ENCODE measurements around the gene CIDEC.
"Not testable (repeated sequence)": the region's sequence is repeated elsewhere in the genome, so short reads cannot be mapped to it uniquely, and the experiment has no call there.

The CIDEC gene

DNA sequence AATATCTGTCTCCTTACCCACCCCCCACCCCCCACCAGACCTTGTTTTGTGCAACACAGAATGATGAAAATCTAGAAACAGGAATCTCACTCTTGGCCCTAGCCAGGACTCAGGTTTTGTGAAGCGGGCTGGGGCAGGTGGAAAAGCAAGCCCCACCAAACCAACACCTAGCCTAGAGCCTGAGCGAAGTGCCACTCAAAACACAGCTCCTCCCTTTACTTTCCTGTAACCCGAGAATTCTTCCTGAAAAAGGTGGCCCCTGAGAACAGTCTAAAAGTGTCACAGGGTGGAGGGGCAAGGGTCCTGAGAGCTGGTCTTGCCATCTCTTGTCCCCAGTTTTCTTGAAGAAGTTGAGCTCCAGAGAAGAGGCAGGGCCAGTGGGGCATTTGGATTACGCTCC lies 18.9 kb downstream of the CIDEC start:
- 90 to 93% methylated on average over 2 to 3 of the region's 4 CpGs for WGBS, 2 experiments (ENCODE audit: insufficient coverage in 2 of 2)
- Histone ChIP-seq H3K4me1 (ENCODE audit: control insufficient read depth, insufficient read depth, low read length, poor library complexity, severe bottlenecking) (peaks cover 3% of the 10 kb centered on the region), H3K36me3 (ENCODE audit: control insufficient read depth, insufficient read depth, low read length) (no peaks in the 10 kb centered on the region), H3K27ac (ENCODE audit: low read depth, low read length, severe bottlenecking) (no peak overlapping the region), H3K9me3 (ENCODE audit: control insufficient read depth, low read length) (no peaks in the 10 kb centered on the region), H3K4me3 (ENCODE audit: extremely low read depth, insufficient read depth, low read length, poor library complexity, severe bottlenecking) (no peak overlapping the region)

DNA sequence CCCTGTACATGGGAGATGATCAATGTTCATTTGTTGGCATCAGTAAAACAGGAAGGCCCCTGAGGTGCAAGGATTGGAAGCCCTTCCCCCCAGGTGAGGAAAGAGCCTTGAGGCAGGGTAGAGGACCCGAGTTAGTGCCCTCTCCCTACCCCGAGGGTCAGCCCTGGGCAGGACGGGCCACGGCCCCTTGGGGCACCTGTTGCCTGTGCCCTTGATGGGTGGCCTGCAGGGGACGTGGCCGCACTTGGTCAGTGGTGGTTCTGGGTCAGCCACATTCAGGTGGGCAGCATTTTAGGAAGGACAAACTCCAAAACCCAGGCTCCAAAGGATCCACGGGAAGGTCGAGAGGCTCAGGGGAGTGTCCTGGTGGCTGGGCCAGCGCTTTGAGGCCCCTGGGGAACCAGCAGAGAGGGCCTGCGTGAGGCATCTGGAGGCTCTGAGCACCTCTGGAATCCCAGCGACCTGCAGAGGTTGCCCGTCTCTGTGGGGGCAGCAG lies 20.5 kb downstream of the CIDEC start:
- no peaks in the 10 kb centered on the region for H3K9me3 ChIP-seq (ENCODE audit: control insufficient read depth, low read length)
- peaks cover 3% of the 10 kb centered on the region for H3K4me1 ChIP-seq (ENCODE audit: control insufficient read depth, insufficient read depth, low read length, poor library complexity, severe bottlenecking)
- no peak overlapping the region for H3K4me3 ChIP-seq (ENCODE audit: extremely low read depth, insufficient read depth, low read length, poor library complexity, severe bottlenecking)
- no peaks in the 10 kb centered on the region for H3K36me3 ChIP-seq (ENCODE audit: control insufficient read depth, insufficient read depth, low read length)
- no peak overlapping the region for H3K27ac ChIP-seq (ENCODE audit: low read depth, low read length, severe bottlenecking)
- 90 to 95% methylated on average over 8 to 10 of the region's 12 CpGs for WGBS, 2 experiments (ENCODE audit: insufficient coverage in 2 of 2)

- WGBS, 2 experiments (ENCODE audit: insufficient coverage in 2 of 2), result 100% methylated on average over 3 of the region's 3 CpGs
- no peak overlapping the region for H3K4me3 ChIP-seq (ENCODE audit: extremely low read depth, insufficient read depth, low read length, poor library complexity, severe bottlenecking)
- no peaks in the 10 kb centered on the region for H3K4me1 ChIP-seq (ENCODE audit: control insufficient read depth, insufficient read depth, low read length, poor library complexity, severe bottlenecking)
- no peak overlapping the region for H3K27ac ChIP-seq (ENCODE audit: low read depth, low read length, severe bottlenecking)
- no peaks in the 10 kb centered on the region for H3K9me3 ChIP-seq (ENCODE audit: control insufficient read depth, low read length)
- no peaks in the 10 kb centered on the region for H3K36me3 ChIP-seq (ENCODE audit: control insufficient read depth, insufficient read depth, low read length)
Observed at GRCh38 chr3:9855594-9855993, 24.5 kb downstream of the CIDEC start.

GRCh38 chr3:9854291-9854940 lies 25.6 kb downstream of the CIDEC start:
- not testable (repeated sequence) for H3K36me3 ChIP-seq (ENCODE audit: control insufficient read depth, insufficient read depth, low read length); H3K9me3 ChIP-seq (ENCODE audit: control insufficient read depth, low read length); H3K4me1 ChIP-seq (ENCODE audit: control insufficient read depth, insufficient read depth, low read length, poor library complexity, severe bottlenecking); H3K4me3 ChIP-seq (ENCODE audit: extremely low read depth, insufficient read depth, low read length, poor library complexity, severe bottlenecking); H3K27ac ChIP-seq (ENCODE audit: low read depth, low read length, severe bottlenecking)
- WGBS, 2 experiments (ENCODE audit: insufficient coverage in 2 of 2), result 92 to 95% methylated on average over 7 of the region's 11 CpGs

DNA sequence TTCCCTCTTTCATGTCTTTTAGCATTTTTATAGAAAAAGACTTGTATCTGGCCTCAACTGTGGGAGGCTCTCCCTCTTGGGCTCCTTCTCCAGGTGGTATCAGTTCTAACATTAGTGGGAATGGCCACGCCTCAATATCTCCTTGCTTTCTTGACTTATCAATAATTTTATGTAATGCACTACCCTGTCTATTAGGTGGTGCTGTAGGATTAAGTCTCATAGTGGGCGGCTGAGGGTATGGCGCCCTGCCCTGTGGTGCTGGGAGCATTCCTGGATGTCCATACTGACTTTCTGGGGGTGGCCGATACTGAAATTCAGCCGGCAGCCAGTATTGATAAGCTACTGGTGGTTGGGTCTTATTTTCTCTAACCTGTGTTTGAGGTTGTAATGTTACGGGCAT lies 27.5 kb downstream of the CIDEC start:
- no peaks in the 10 kb centered on the region for H3K9me3 ChIP-seq (ENCODE audit: control insufficient read depth, low read length)
- H3K4me1 ChIP-seq (ENCODE audit: control insufficient read depth, insufficient read depth, low read length, poor library complexity, severe bottlenecking), result peaks cover 3% of the 10 kb centered on the region
- WGBS, 2 experiments (ENCODE audit: insufficient coverage in 2 of 2), result 89 to 100% methylated on average over 3 of the region's 6 CpGs
- H3K4me3 ChIP-seq (ENCODE audit: extremely low read depth, insufficient read depth, low read length, poor library complexity, severe bottlenecking), result no peak overlapping the region
- no peak overlapping the region for H3K27ac ChIP-seq (ENCODE audit: low read depth, low read length, severe bottlenecking)
- H3K36me3 ChIP-seq (ENCODE audit: control insufficient read depth, insufficient read depth, low read length), result no peaks in the 10 kb centered on the region

DNA sequence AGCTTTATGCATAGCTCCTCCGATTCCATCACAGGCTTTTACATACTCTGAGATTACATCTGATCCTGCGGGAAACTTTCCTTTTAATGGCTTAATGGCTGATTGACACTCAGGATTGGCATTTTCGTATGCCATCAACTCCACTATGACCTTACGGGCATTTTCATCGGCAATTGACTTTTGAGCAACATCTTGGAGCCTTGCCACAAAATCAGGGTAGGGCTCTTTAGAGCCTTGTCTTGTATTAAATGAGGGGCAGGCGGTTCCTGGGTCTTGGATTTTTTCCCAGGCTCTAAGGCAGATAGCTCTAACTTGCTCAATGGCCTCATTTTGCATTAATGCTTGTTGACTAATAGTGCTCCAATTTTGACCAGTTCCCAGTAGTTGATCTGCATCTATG lies 28.1 kb downstream of the CIDEC start:
- WGBS, 2 experiments (ENCODE audit: insufficient coverage in 2 of 2), result 96 to 97% methylated on average over 3 to 6 of the region's 6 CpGs
- H3K36me3 ChIP-seq (ENCODE audit: control insufficient read depth, insufficient read depth, low read length); H3K9me3 ChIP-seq (ENCODE audit: control insufficient read depth, low read length); H3K4me1 ChIP-seq (ENCODE audit: control insufficient read depth, insufficient read depth, low read length, poor library complexity, severe bottlenecking); H3K4me3 ChIP-seq (ENCODE audit: extremely low read depth, insufficient read depth, low read length, poor library complexity, severe bottlenecking); H3K27ac ChIP-seq (ENCODE audit: low read depth, low read length, severe bottlenecking): not testable (repeated sequence)

DNA sequence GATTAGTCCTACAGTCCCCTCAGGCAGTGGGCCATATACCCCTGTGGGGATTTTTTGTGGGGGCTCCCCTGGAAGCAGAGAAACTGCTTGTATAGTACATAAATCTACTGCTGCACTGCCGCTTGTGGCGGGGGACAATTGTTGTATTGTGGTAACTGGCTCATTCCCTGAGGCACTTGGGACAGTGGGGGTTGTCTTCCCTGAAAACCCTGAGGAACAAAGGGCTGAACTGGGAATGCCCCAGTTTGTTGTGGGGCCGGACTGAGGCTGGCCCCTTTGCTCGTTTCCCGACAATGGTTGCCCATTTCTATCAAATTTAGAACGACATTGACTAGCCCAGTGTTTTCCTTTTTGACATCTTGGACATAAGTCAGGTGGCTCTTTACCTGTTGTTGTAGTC lies 28.7 kb downstream of the CIDEC start:
- H3K27ac ChIP-seq (ENCODE audit: low read depth, low read length, severe bottlenecking); H3K9me3 ChIP-seq (ENCODE audit: control insufficient read depth, low read length); H3K36me3 ChIP-seq (ENCODE audit: control insufficient read depth, insufficient read depth, low read length); H3K4me1 ChIP-seq (ENCODE audit: control insufficient read depth, insufficient read depth, low read length, poor library complexity, severe bottlenecking); H3K4me3 ChIP-seq (ENCODE audit: extremely low read depth, insufficient read depth, low read length, poor library complexity, severe bottlenecking): not testable (repeated sequence)
- WGBS, 2 experiments (ENCODE audit: insufficient coverage in 2 of 2), result 78 to 82% methylated on average over 4 of the region's 6 CpGs

- not testable (repeated sequence) for H3K4me1 ChIP-seq (ENCODE audit: control insufficient read depth, insufficient read depth, low read length, poor library complexity, severe bottlenecking); H3K27ac ChIP-seq (ENCODE audit: low read depth, low read length, severe bottlenecking); H3K36me3 ChIP-seq (ENCODE audit: control insufficient read depth, insufficient read depth, low read length); H3K9me3 ChIP-seq (ENCODE audit: control insufficient read depth, low read length); H3K4me3 ChIP-seq (ENCODE audit: extremely low read depth, insufficient read depth, low read length, poor library complexity, severe bottlenecking)
- 90% methylated on average over 2 of the region's 4 CpGs; no CpG with 5 or more reads in 1 of the 2 experiments for WGBS, 2 experiments (ENCODE audit: insufficient coverage in 2 of 2)
Observed at GRCh38 chr3:9848860-9849259, 31.2 kb downstream of the CIDEC start.

DNA sequence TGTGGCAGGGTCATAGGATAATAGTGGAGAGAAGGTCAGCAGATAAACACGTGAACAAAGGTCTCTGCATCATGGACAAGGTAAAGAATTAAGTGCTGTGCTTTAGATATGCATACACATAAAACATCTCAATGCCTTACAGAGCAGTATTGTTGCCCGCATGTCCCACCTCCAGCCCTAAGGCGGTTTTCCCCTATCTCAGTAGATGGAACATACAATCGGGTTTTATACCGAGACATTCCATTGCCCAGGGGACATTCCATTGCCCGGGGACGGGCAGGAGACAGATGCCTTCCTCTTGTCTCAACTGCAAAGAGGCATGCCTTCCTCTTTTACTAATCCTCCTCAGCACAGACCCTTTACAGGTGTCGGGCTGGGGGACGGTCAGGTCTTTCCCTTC lies 32.2 kb downstream of the CIDEC start:
- H3K27ac ChIP-seq (ENCODE audit: low read depth, low read length, severe bottlenecking); H3K4me3 ChIP-seq (ENCODE audit: extremely low read depth, insufficient read depth, low read length, poor library complexity, severe bottlenecking); H3K36me3 ChIP-seq (ENCODE audit: control insufficient read depth, insufficient read depth, low read length); H3K4me1 ChIP-seq (ENCODE audit: control insufficient read depth, insufficient read depth, low read length, poor library complexity, severe bottlenecking); H3K9me3 ChIP-seq (ENCODE audit: control insufficient read depth, low read length): not testable (repeated sequence)
- WGBS, 2 experiments (ENCODE audit: insufficient coverage in 2 of 2), result 50% methylated on average over 2 of the region's 9 CpGs; no CpG with 5 or more reads in 1 of the 2 experiments

- 91 to 92% methylated on average over 4 of the region's 6 CpGs for WGBS, 2 experiments (ENCODE audit: insufficient coverage in 2 of 2)
- no peak overlapping the region for H3K27ac ChIP-seq (ENCODE audit: low read depth, low read length, severe bottlenecking)
- no peaks in the 10 kb centered on the region for H3K9me3 ChIP-seq (ENCODE audit: control insufficient read depth, low read length)
- H3K4me3 ChIP-seq (ENCODE audit: extremely low read depth, insufficient read depth, low read length, poor library complexity, severe bottlenecking), result no peak overlapping the region
- H3K36me3 ChIP-seq (ENCODE audit: control insufficient read depth, insufficient read depth, low read length), result peaks cover 3% of the 10 kb centered on the region
- H3K4me1 ChIP-seq (ENCODE audit: control insufficient read depth, insufficient read depth, low read length, poor library complexity, severe bottlenecking), result peaks cover 3% of the 10 kb centered on the region
Observed at GRCh38 chr3:9846931-9847488, 33.0 kb downstream of the CIDEC start.

GRCh38 chr3:9846231-9846630 lies 33.8 kb downstream of the CIDEC start:
- no peaks in the 10 kb centered on the region for H3K9me3 ChIP-seq (ENCODE audit: control insufficient read depth, low read length)
- H3K4me1 ChIP-seq (ENCODE audit: control insufficient read depth, insufficient read depth, low read length, poor library complexity, severe bottlenecking), result peaks cover 3% of the 10 kb centered on the region
- H3K36me3 ChIP-seq (ENCODE audit: control insufficient read depth, insufficient read depth, low read length), result peaks cover 10% of the 10 kb centered on the region
- WGBS, 2 experiments (ENCODE audit: insufficient coverage in 2 of 2), result 88 to 92% methylated on average over 5 of the region's 6 CpGs
- no peak overlapping the region for H3K27ac ChIP-seq (ENCODE audit: low read depth, low read length, severe bottlenecking)
- H3K4me3 ChIP-seq (ENCODE audit: extremely low read depth, insufficient read depth, low read length, poor library complexity, severe bottlenecking), result no peak overlapping the region
